Suppressor macrophage (primary cell): ENCODE data around the gene GRIA3.
"Not testable (repeated sequence)": the region's sequence is repeated elsewhere in the genome, so short reads cannot be mapped to it uniquely, and the experiment has no call there.

Experiments
- DNase-seq, 4 experiments: peaks; one replicate each; pipeline ENCODE4 v3.0.0-alpha.2; 2020 to 2022

GRIA3 gene

GRCh38 chrX:123277347-123277746 lies 93.3 kb downstream of the GRIA3 start:
- no peak for DNase-seq

GRCh38 chrX:123277821-123278220 lies 93.7 kb downstream of the GRIA3 start:
- DNase-seq = no peak

GRCh38 chrX:123282241-123282640 lies 98.2 kb downstream of the GRIA3 start:
- DNase-seq = no peak

GRCh38 chrX:123283407-123283806 lies 99.3 kb downstream of the GRIA3 start:
- not testable (repeated sequence) for DNase-seq

- DNase-seq = no peak
These were observed 107.5 kb downstream of the GRIA3 start for GRCh38 chrX:123291623-123292022.

GRCh38 chrX:123298026-123298425 lies 113.9 kb downstream of the GRIA3 start:
- no peak for DNase-seq

- DNase-seq = no peak
These were observed 119.4 kb downstream of the GRIA3 start for GRCh38 chrX:123303429-123303828.

- no peak for DNase-seq
These were observed 124.6 kb downstream of the GRIA3 start for GRCh38 chrX:123308658-123309057.

- DNase-seq = no peak
These were observed 126.0 kb downstream of the GRIA3 start for GRCh38 chrX:123310112-123310511.

- DNase-seq = no peak
These were observed 127.4 kb downstream of the GRIA3 start for GRCh38 chrX:123311486-123311885.

- no peak for DNase-seq
These were observed 129.4 kb downstream of the GRIA3 start for GRCh38 chrX:123313486-123313885.

- DNase-seq = no peak
These were observed 136.5 kb downstream of the GRIA3 start for GRCh38 chrX:123320622-123321021.

GRCh38 chrX:123322536-123322935 lies 138.5 kb downstream of the GRIA3 start:
- no peak for DNase-seq

GRCh38 chrX:123324625-123325024 lies 140.5 kb downstream of the GRIA3 start:
- DNase-seq = no peak

GRCh38 chrX:123330229-123330942 lies 146.3 kb downstream of the GRIA3 start:
- no peak for DNase-seq

GRCh38 chrX:123331349-123331748 lies 147.3 kb downstream of the GRIA3 start:
- DNase-seq = no peak

GRCh38 chrX:123331859-123332258 lies 147.8 kb downstream of the GRIA3 start:
- no peak for DNase-seq

GRCh38 chrX:123336666-123337065 lies 152.6 kb downstream of the GRIA3 start:
- no peak for DNase-seq

- DNase-seq = no peak
These were observed 154.0 kb downstream of the GRIA3 start for GRCh38 chrX:123337886-123338639.

GRCh38 chrX:123339221-123339905 lies 155.3 kb downstream of the GRIA3 start:
- DNase-seq = no peak

- no peak for DNase-seq
These were observed 156.6 kb downstream of the GRIA3 start for GRCh38 chrX:123340696-123341095.

GRCh38 chrX:123348468-123348867 lies 164.4 kb downstream of the GRIA3 start:
- DNase-seq = no peak

GRCh38 chrX:123350226-123350625 lies 166.1 kb downstream of the GRIA3 start:
- no peak for DNase-seq

- DNase-seq = no peak
These were observed 173.9 kb downstream of the GRIA3 start for GRCh38 chrX:123357941-123358340.
